ENCODE measurements around the gene CEP83. TPM values are rescaled to one million over a fixed set of nuclear protein-coding genes. Genes with fewer than 3 reads are reported as not detected.

CEP83 gene
- total and polyA plus RNA-seq, 2 experiments from 2014 or later, result 29.8 to 33.7 TPM

GRCh38 chr12:94498073-94498472 is 38.4 kb upstream of the CEP83 start:
- Histone ChIP-seq H3K36me3 (ENCODE audit: insufficient read depth) (no peaks in the 10 kb centered on the region), H4K20me1 (replicated peaks; ENCODE audit: insufficient read depth) (no peaks in the 10 kb centered on the region), H2AFZ (no peak overlapping the region), H3K9me2 (ENCODE audit: insufficient read depth) (peaks cover under 1% of the 10 kb centered on the region; the same call in 1 of the 2 replicates), H3K4me1 (ENCODE audit: insufficient read depth) (no peaks in the 10 kb centered on the region), H3K4me2 (no peak overlapping the region), H3K4me3 (no peak overlapping the region), H3F3A (replicated peaks; ENCODE audit: low read depth) (no peaks in the 10 kb centered on the region), H3K79me2 (replicated peaks; ENCODE audit: insufficient read depth) (no peaks in the 10 kb centered on the region), H3K27me3 (ENCODE audit: insufficient read depth) (no peaks in the 10 kb centered on the region), H3K27ac (ENCODE audit: low read depth) (no peak overlapping the region)
- no peak overlapping the region for H3K4me3 Mint-ChIP-seq
- no peak overlapping the region for H3K27ac Mint-ChIP-seq
- DNase-seq (ENCODE audit: low spot score) (peak; percentile 64), ATAC-seq (no peak)
- peaks cover 33% of the 10 kb centered on the region for H3K9me3 Mint-ChIP-seq
- TF ChIP-seq EZH2phosphoT487 (IDR thresholded peaks at IDR 0.05; ENCODE audit: unreplicated experiment) (no peak), NANOG (IDR thresholded peaks at IDR 0.05; ENCODE audit: borderline replicate concordance) (no peak), POLR2AphosphoS5 (IDR thresholded peaks at IDR 0.05; ENCODE audit: low read depth) (no peak), REST (IDR thresholded peaks at IDR 0.05; ENCODE audit: unreplicated experiment) (no peak)
- TF ChIP-seq, protein P1, sequence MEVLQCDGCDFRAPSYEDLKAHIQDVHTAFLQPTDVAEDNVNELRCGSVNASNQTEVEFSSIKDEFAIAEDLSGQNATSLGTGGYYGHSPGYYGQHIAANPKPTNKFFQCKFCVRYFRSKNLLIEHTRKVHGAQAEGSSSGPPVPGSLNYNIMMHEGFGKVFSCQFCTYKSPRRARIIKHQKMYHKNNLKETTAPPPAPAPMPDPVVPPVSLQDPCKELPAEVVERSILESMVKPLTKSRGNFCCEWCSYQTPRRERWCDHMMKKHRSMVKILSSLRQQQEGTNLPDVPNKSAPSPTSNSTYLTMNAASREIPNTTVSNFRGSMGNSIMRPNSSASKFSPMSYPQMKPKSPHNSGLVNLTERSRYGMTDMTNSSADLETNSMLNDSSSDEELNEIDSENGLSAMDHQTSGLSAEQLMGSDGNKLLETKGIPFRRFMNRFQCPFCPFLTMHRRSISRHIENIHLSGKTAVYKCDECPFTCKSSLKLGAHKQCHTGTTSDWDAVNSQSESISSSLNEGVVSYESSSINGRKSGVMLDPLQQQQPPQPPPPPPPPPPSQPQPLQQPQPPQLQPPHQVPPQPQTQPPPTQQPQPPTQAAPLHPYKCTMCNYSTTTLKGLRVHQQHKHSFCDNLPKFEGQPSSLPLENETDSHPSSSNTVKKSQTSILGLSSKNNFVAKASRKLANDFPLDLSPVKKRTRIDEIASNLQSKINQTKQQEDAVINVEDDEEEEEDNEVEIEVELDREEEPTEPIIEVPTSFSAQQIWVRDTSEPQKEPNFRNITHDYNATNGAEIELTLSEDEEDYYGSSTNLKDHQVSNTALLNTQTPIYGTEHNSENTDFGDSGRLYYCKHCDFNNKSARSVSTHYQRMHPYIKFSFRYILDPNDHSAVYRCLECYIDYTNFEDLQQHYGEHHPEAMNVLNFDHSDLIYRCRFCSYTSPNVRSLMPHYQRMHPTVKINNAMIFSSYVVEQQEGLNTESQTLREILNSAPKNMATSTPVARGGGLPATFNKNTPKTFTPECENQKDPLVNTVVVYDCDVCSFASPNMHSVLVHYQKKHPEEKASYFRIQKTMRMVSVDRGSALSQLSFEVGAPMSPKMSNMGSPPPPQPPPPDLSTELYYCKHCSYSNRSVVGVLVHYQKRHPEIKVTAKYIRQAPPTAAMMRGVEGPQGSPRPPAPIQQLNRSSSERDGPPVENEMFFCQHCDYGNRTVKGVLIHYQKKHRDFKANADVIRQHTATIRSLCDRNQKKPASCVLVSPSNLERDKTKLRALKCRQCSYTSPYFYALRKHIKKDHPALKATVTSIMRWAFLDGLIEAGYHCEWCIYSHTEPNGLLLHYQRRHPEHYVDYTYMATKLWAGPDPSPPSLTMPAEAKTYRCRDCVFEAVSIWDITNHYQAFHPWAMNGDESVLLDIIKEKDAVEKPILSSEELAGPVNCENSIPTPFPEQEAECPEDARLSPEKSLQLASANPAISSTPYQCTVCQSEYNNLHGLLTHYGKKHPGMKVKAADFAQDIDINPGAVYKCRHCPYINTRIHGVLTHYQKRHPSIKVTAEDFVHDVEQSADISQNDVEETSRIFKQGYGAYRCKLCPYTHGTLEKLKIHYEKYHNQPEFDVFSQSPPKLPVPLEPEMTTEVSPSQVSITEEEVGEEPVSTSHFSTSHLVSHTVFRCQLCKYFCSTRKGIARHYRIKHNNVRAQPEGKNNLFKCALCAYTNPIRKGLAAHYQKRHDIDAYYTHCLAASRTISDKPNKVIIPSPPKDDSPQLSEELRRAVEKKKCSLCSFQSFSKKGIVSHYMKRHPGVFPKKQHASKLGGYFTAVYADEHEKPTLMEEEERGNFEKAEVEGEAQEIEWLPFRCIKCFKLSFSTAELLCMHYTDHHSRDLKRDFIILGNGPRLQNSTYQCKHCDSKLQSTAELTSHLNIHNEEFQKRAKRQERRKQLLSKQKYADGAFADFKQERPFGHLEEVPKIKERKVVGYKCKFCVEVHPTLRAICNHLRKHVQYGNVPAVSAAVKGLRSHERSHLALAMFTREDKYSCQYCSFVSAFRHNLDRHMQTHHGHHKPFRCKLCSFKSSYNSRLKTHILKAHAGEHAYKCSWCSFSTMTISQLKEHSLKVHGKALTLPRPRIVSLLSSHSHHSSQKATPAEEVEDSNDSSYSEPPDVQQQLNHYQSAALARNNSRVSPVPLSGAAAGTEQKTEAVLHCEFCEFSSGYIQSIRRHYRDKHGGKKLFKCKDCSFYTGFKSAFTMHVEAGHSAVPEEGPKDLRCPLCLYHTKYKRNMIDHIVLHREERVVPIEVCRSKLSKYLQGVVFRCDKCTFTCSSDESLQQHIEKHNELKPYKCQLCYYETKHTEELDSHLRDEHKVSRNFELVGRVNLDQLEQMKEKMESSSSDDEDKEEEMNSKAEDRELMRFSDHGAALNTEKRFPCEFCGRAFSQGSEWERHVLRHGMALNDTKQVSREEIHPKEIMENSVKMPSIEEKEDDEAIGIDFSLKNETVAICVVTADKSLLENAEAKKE (CRISPR knock-in tag; IDR thresholded peaks at IDR 0.05), result no peak
- H3K4me1 Mint-ChIP-seq, result no peaks in the 10 kb centered on the region
- H3K36me3 Mint-ChIP-seq (ENCODE audit: low read depth), result peaks cover 12% of the 10 kb centered on the region; the same call in 2 of the 3 replicates
- H3K27me3 Mint-ChIP-seq (ENCODE audit: insufficient read depth, low read depth, poor library complexity), result no peaks in the 10 kb centered on the region

Data from GM23338 (cell line).